ENCODE data around the gene JAKMIP2. TPM values are rescaled to one million over a fixed set of nuclear protein-coding genes. Genes with fewer than 3 reads are reported as not detected.

JAKMIP2 gene
- total and polyA plus RNA-seq, 10 of the 15 experiments (the other 5 are each of a cell fraction or from before 2014, with no cell fraction given) = 0.51 to 1.8 (median 0.89) TPM

DNA sequence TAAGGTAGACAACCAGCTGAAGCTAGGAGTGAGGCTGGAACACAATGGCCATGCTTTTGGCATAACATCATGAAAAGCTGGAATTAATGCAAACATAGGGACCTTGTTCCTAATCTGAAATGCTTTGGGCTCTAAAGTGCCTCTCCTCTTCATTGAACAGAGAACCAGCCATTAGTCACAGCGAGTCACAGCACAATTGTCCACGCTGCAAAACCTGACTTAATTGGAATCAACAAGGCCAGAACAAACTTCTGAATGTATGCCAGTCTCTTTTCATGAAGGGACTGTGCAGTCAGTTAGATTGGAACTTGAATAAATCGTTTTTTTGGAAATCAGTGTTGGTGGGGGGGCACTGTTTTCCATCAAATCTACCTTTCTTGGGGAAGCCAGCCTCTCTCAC is 96.5 kb downstream of the JAKMIP2 start:
- POLR2A ChIA-PET = no interaction called here
- no peaks in the 10 kb centered on the region for H3K4me1 ChIP-seq (ENCODE audit: control insufficient read depth, insufficient read depth, low read length)
- H3K4me3 ChIP-seq = no peak overlapping the region
- RAD21 ChIA-PET (ENCODE audit: unreplicated experiment) = no interaction called here
- CTCF ChIA-PET = no interaction called here
- H3K36me3 ChIP-seq (ENCODE audit: control insufficient read depth in 2 of 2, insufficient read depth in 2 of 2, low read length in 1 of 2) = no peaks in the 10 kb centered on the region
- 0% methylated on average over 3 of the region's 3 CpGs for WGBS (ENCODE audit: insufficient coverage, insufficient replicate concordance, low lambda C conversion rate, missing lambda C conversion rate)
- H2AFZ ChIP-seq (ENCODE audit: control insufficient read depth, low read depth, low read length) = no peak overlapping the region
- ATAC-seq (no peak), DNase-seq (ENCODE audit: low read depth, low spot score) (no peak), FAIRE-seq (no peak)
- SMC1A ChIA-PET (ENCODE audit: uncharacterized antibody, unreplicated experiment) = no interaction called here
- no peaks in the 10 kb centered on the region for H3K9me3 ChIP-seq (replicated peaks; ENCODE audit: control insufficient read depth, insufficient read depth, low read length)
- no peak overlapping the region for H3K4me2 ChIP-seq (ENCODE audit: control insufficient read depth, insufficient read depth)
- no peaks in the 10 kb centered on the region for H3K27me3 ChIP-seq (replicated peaks in 1 of 2; ENCODE audit: control insufficient read depth in 2 of 2, insufficient read depth in 2 of 2, low read length in 1 of 2)
- H3K79me2 ChIP-seq (ENCODE audit: control insufficient read depth, insufficient read depth, low read length) = no peaks in the 10 kb centered on the region
- H4K20me1 ChIP-seq (ENCODE audit: control insufficient read depth, insufficient read depth) = no peaks in the 10 kb centered on the region
- intact Hi-C loops (cut with micrococcal nuclease; ENCODE audit: unreplicated experiment) (no loop called here), in situ Hi-C loops (cut with MboI) (no loop called here)
- no TSS peak for BruUV-seq (replicated peaks)
- no peak overlapping the region for H3K27ac ChIP-seq (ENCODE audit: control insufficient read depth, insufficient read depth)
- TF ChIP-seq POLR2AphosphoS5 (IDR thresholded peaks at IDR 0.05; ENCODE audit: low read length) (no peak), MAX (IDR thresholded peaks at IDR 0.05; ENCODE audit: low read depth, low read length) (no peak), E2F4 (IDR thresholded peaks at IDR 0.05; ENCODE audit: low read depth, low read length) (no peak), KLF5 (IDR thresholded peaks at IDR 0.05; ENCODE audit: partially characterized antibody) (no peak), NRF1 (conservative IDR thresholded peaks at IDR 0.05; ENCODE audit: low read depth, low read length) (no peak), NBN (IDR thresholded peaks at IDR 0.05) (no peak), RELA (IDR thresholded peaks at IDR 0.05; ENCODE audit: borderline replicate concordance, partially characterized antibody) (no peak)
- H3K9ac ChIP-seq (ENCODE audit: control insufficient read depth, insufficient read depth, low read length) = no peak overlapping the region

DNA sequence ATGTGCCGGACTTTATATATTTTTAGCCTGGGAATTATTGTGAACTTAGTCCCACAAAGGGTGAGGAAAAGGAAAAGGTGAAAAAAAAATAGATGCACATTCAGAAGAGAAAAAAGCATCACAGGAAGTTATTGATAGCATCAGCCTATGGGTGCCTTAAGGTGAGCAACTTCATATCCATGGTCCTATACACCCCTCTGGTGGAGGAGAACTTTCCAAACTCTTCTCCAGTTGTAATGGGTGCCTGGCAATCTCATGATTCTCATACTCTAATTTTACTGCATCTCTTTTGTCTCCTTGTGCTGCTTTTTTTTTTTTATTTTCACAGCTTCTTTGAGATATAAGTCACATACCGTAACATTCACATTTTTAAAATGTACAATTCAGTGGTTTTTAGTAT is 107.4 kb downstream of the JAKMIP2 start:
- no peak overlapping the region for H3K4me3 ChIP-seq
- in situ Hi-C loops (cut with MboI) (no loop called here), intact Hi-C loops (cut with micrococcal nuclease; ENCODE audit: unreplicated experiment) (no loop called here)
- FAIRE-seq (no peak), DNase-seq (ENCODE audit: low read depth, low spot score) (no peak), ATAC-seq (no peak)
- no peak overlapping the region for H2AFZ ChIP-seq (ENCODE audit: control insufficient read depth, low read depth, low read length)
- BruUV-seq (replicated peaks) = no TSS peak
- H3K27ac ChIP-seq (ENCODE audit: control insufficient read depth, insufficient read depth) = no peak overlapping the region
- H4K20me1 ChIP-seq (ENCODE audit: control insufficient read depth, insufficient read depth) = no peaks in the 10 kb centered on the region
- ChIA-PET RAD21 (ENCODE audit: unreplicated experiment) (no interaction called here), CTCF (interaction anchor here (1.2 kb wide), 1 partner anchor 48 kb away, joined by 3 read pairs; no protein-coding TSS in a partner anchor), SMC1A (ENCODE audit: uncharacterized antibody, unreplicated experiment) (interaction anchor here (1.3 kb wide), 1 partner anchor 15 kb away, joined by 3 read pairs; no protein-coding TSS in a partner anchor), POLR2A (no interaction called here)
- no peaks in the 10 kb centered on the region for H3K9me3 ChIP-seq (replicated peaks; ENCODE audit: control insufficient read depth, insufficient read depth, low read length)
- H3K4me1 ChIP-seq (ENCODE audit: control insufficient read depth, insufficient read depth, low read length) = no peaks in the 10 kb centered on the region
- no peaks in the 10 kb centered on the region for H3K36me3 ChIP-seq (ENCODE audit: control insufficient read depth in 2 of 2, insufficient read depth in 2 of 2, low read length in 1 of 2)
- no peak overlapping the region for H3K9ac ChIP-seq (ENCODE audit: control insufficient read depth, insufficient read depth, low read length)
- H3K79me2 ChIP-seq (ENCODE audit: control insufficient read depth, insufficient read depth, low read length) = no peaks in the 10 kb centered on the region
- no peak overlapping the region for H3K4me2 ChIP-seq (ENCODE audit: control insufficient read depth, insufficient read depth)
- WGBS (ENCODE audit: insufficient coverage, insufficient replicate concordance, low lambda C conversion rate, missing lambda C conversion rate) = 56% methylated on average over 2 of the region's 2 CpGs
- no peaks in the 10 kb centered on the region for H3K27me3 ChIP-seq (replicated peaks in 1 of 2; ENCODE audit: control insufficient read depth in 2 of 2, insufficient read depth in 2 of 2, low read length in 1 of 2)
- TF ChIP-seq SREBF1 (IDR thresholded peaks at IDR 0.05; ENCODE audit: low read length) (no peak), CBFB (IDR thresholded peaks at IDR 0.05; ENCODE audit: low read depth) (no peak), NFYA (IDR thresholded peaks at IDR 0.05; ENCODE audit: borderline replicate concordance, low read depth, low read length) (no peak), IRF3 (IDR thresholded peaks at IDR 0.05) (no peak), FOXM1 (IDR thresholded peaks at IDR 0.05; ENCODE audit: low read depth, low read length) (no peak), POLR2A (IDR thresholded peaks at IDR 0.05; ENCODE audit: low read depth, low read length) (no peak), BMI1 (IDR thresholded peaks at IDR 0.05; ENCODE audit: borderline replicate concordance) (no peak), SMARCA5 (IDR thresholded peaks at IDR 0.05) (no peak), ATF2 (IDR thresholded peaks at IDR 0.05; ENCODE audit: low read length) (no peak), TAF1 (IDR thresholded peaks at IDR 0.05; ENCODE audit: borderline replicate concordance, low read depth, low read length) (no peak), HDAC2 (IDR thresholded peaks at IDR 0.05) (no peak)

Data from GM12878 (cell line).